ENCODE data around the gene ARIH1.
A peak's percentile ranks its signal among the peaks of the same experiment; 100 is the strongest.

ARIH1 gene

GRCh38 chr15:72487070-72487797 lies 13.1 kb downstream of the ARIH1 start:
- DNase-seq, result no peak

- no peak for DNase-seq
These were observed 14.4 kb downstream of the ARIH1 start for GRCh38 chr15:72488558-72488957.

GRCh38 chr15:72489943-72490554 lies 15.9 kb downstream of the ARIH1 start:
- no peak for DNase-seq

GRCh38 chr15:72491768-72492167 lies 17.6 kb downstream of the ARIH1 start:
- no peak for DNase-seq

GRCh38 chr15:72492733-72493132 lies 18.6 kb downstream of the ARIH1 start:
- no peak for DNase-seq

- no peak for DNase-seq
These were observed 19.1 kb downstream of the ARIH1 start for GRCh38 chr15:72493220-72493619.

- no peak for DNase-seq
These were observed 20.9 kb downstream of the ARIH1 start for GRCh38 chr15:72495007-72495406.

GRCh38 chr15:72496783-72497182 lies 22.7 kb downstream of the ARIH1 start:
- DNase-seq, result no peak

GRCh38 chr15:72497402-72497801 lies 23.3 kb downstream of the ARIH1 start:
- DNase-seq, result no peak

GRCh38 chr15:72502220-72502809 lies 28.2 kb downstream of the ARIH1 start:
- DNase-seq, result peak in 1 of 56 donors; percentile 4

GRCh38 chr15:72503147-72503546 lies 29.0 kb downstream of the ARIH1 start:
- DNase-seq, result no peak

- no peak for DNase-seq
These were observed 33.4 kb downstream of the ARIH1 start for GRCh38 chr15:72507402-72508092.

GRCh38 chr15:72509484-72509883 lies 35.4 kb downstream of the ARIH1 start:
- no peak for DNase-seq

GRCh38 chr15:72511536-72511935 lies 37.4 kb downstream of the ARIH1 start:
- no peak for DNase-seq

GRCh38 chr15:72515591-72516389 lies 41.7 kb downstream of the ARIH1 start:
- no peak for DNase-seq

- no peak for DNase-seq
These were observed 42.6 kb downstream of the ARIH1 start for GRCh38 chr15:72516777-72517176.

GRCh38 chr15:72521682-72522081 lies 47.6 kb downstream of the ARIH1 start:
- DNase-seq, result peak in 1 of 56 donors; percentile 4

- no peak for DNase-seq
These were observed 59.0 kb downstream of the ARIH1 start for GRCh38 chr15:72532991-72533601.

- no peak for DNase-seq
These were observed 60.4 kb downstream of the ARIH1 start for GRCh38 chr15:72534523-72534922.

- DNase-seq, result no peak
These were observed 61.8 kb downstream of the ARIH1 start for GRCh38 chr15:72535911-72536310.

- DNase-seq, result no peak
These were observed 62.4 kb downstream of the ARIH1 start for GRCh38 chr15:72536506-72536905.

All from amygdala (tissue), 56 donors.